Right lobe of liver (tissue), 4 donors: ENCODE measurements around the gene GIT1.

Source experiments
- CTCF ChIP-seq, 4 donors: fragments of 200-600 bp in 3 of 4; fragments of 450-650 bp in 1 of 4; IDR thresholded peaks; one replicate each; pipeline versions ENCODE4 v1.5.1 to v1.8.0; 2016 to 2022; ENCODE audit warnings: antibody characterized with exemption in 4 of 4, mild to moderate bottlenecking in 2 of 4
- POLR2A ChIP-seq: fragments of 450-650 bp; IDR thresholded peaks from one replicate; pipeline ENCODE4 v1.6.1; 2017; ENCODE audit warnings: antibody characterized with exemption, mild to moderate bottlenecking
- donor health status: DM: no; HTN: no; CAD: no.
- donor health status: DM: no; HTN: no; CAD: no.
- donor health status: DM: no; HTN: yes; CAD: no.

DNA sequence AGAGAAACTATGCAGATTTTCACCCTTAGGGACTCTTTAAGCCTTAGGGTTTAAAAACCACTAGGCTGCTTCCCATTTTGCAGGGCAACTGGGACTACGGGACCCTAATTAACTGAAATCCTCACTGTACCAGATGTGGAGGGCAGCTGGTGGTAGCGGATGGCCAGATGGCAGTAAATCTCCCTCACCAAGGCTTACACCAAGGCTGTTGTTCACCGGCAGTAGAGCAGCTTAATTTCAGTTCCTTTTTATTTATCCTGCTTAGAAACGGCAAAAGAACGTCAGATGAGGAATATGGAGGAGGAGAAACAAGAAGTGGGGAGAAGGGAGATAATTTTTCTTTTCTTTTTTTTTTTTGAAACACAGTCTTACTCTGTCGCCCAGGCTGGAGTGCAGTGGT, 29.1 kb downstream of the GIT1 start:
- TF ChIP-seq POLR2A (no peak), CTCF (IDR thresholded peaks at IDR 0.05) (no peak)
